ENCODE results near the gene CARS1.

DNA sequence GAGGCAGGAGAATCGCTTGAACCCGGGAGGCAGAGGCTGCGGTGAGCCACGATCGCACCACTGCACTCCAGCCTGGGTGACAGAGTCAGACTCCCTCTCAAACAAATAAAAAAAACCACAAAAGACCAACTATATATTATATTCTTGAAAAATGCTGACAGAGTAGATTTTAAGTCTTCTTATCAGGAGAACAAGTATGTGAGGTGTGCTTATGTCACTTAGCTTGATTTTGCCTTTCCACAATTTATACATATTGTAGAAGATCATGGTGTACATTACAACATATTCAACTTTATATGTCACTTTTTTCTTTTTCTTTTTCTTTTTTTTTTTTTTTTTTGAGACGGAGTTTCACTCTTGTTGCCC, 24.1 kb upstream of the CARS1 start:
- TF ChIP-seq, protein P1, sequence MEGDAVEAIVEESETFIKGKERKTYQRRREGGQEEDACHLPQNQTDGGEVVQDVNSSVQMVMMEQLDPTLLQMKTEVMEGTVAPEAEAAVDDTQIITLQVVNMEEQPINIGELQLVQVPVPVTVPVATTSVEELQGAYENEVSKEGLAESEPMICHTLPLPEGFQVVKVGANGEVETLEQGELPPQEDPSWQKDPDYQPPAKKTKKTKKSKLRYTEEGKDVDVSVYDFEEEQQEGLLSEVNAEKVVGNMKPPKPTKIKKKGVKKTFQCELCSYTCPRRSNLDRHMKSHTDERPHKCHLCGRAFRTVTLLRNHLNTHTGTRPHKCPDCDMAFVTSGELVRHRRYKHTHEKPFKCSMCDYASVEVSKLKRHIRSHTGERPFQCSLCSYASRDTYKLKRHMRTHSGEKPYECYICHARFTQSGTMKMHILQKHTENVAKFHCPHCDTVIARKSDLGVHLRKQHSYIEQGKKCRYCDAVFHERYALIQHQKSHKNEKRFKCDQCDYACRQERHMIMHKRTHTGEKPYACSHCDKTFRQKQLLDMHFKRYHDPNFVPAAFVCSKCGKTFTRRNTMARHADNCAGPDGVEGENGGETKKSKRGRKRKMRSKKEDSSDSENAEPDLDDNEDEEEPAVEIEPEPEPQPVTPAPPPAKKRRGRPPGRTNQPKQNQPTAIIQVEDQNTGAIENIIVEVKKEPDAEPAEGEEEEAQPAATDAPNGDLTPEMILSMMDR (IDR thresholded peaks at IDR 0.05), result no peak
- no peak for TF ChIP-seq POLR2A (IDR thresholded peaks at IDR 0.05)

Data from vagina (tissue), 2 donors.